Esophagus mucosa (tissue), 1 donor: Measurements from ENCODE around the gene CA12. TPM values are rescaled to one million over a fixed set of nuclear protein-coding genes. Genes with fewer than 3 reads are reported as not detected.
"Not testable (repeated sequence)": the region's sequence is repeated elsewhere in the genome, so short reads cannot be mapped to it uniquely, and the experiment has no call there.

Source experiments
- ATAC-seq: fragments of 200-7000 bp; cut with Tn5 transposase; one replicate; pipeline ENCODE4 v1.9.1; 2020
- total RNA-seq: library from RNA; stranded (reverse); gene quantifications from one replicate; pipeline ENCODE4 v1.2.4, GENCODE V29; 2023
- donor health status: DM: yes; HTN: yes; CAD: no.

The CA12 gene
- total RNA-seq: 138 TPM

DNA sequence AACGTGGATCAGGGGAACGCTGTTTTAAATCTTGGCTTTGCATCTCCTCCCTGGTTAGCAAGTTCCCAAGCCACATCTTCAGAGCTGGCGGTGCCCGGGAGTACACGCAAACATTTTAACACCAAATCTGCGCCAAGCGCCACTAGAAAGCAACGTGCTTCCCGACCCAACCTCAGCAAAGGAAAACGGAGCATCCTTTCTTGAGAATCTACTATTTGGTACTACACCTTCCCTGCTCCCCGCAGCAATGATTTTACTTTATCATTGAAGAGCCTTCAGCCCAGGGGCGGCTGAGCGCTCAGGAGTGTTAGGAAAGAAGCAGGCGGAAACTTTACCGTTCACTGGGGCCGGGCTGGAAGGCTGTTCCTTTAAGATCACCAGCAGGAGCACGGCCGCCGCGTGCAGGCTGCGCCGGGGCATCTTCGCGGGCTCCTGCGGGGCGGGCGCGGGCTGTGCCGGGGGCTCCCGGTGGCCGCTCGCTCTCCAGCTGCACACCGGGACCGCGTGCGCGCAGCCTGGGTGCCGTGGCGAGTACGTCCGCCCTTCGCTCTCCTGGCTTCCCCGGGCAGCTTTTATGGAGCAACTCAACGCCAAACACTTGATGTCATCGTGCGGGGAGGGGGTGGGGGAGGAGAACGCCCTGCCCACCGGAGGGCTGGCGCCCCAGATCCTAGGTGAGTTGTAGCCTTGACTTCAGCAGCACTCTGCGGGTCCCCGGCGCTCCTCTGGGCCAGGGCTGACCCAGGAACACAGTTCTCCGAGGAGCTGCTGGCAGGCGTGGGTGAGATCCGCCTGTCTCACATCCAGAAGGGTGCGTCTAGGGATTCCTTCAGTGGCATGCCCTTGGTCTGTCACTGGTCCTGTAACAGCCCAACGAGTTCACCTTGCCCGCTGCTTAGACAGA lies at the start of gene CA12:
Gene CA12, minus strand, starts transcription at position 546 of the 904 bp plus-strand sequence. Its CDS starts 126 bp downstream, at position 420.
- peak; percentile 71 for ATAC-seq

DNA sequence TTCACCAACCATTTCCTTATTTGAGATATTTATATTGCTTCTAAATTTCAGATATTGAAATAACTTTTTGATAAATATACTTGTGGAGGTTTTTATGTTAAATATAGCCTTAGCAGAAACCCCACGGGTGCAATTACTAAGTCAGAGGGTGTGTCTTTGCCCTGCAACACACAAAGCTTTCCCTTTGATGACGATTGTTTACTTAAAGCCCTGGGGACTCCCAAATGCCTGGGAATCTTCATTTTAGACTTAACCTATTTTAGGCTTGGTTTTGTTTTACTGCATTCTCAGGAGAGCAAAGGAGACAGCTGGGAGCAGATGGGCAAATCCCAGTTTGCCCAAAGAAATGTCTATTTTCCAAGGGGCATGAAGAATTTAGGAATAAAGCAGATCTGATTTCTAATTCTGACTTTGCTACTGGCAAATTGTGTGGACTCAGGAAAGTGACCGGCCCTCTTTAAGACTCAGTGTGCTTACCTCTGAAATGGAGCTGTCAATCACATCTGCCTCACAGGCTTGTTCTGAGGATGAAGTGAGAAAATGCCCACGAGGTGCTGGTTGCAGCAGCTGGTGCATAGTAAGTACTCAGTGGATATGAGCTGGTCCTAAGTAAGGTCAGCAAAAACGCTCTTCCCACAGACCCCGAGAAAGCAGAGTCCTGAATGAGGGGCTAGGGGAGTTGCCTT lies 49.3 kb upstream of the CA12 start:
- no peak for ATAC-seq

GRCh38 chr15:63426552-63426951 lies 44.9 kb upstream of the CA12 start:
- no peak for ATAC-seq

- no peak for ATAC-seq
Measured at GRCh38 chr15:63425426-63425985, 43.9 kb upstream of the CA12 start.

GRCh38 chr15:63422891-63423590 lies 41.4 kb upstream of the CA12 start:
- ATAC-seq: no peak

DNA sequence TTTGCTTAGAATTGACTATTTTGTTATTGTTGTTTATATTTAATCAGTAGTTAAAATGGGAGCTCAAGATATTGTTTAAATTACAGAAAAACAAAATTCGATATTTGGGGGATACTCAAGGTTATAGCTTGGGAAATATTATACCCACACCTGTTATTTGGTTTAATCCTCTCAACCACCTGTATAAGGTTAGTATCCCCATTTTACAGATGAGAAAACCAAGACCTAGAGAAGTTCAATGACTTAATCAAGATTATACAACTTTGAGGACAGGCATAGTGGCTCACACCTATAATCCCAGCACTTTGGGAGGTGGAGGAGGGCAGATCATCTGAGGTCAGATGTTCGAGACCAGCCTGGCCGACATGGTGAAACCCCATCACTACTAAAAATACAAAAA lies 39.8 kb upstream of the CA12 start:
- no peak for ATAC-seq

- no peak for ATAC-seq
Measured at GRCh38 chr15:63420333-63420747, 38.7 kb upstream of the CA12 start.

DNA sequence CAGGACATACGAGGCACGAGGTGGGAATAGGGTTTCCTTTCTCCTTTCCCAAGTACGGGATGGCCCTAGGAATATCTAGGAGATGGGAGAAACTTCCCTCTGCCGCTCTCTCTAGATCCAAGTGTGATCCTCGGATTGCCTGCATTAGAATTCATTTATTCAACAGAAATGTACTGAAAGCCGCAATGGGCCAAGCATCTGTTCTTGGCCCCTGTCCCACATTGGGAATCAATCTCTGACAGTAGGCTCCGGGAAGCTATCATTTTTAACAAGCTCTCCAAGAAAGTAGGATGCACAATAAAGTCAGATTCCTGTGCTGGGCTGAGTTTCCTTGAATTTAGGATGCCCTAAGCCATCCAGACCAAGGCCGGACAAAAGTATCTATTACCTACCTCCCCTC lies 37.2 kb upstream of the CA12 start:
- no peak for ATAC-seq

DNA sequence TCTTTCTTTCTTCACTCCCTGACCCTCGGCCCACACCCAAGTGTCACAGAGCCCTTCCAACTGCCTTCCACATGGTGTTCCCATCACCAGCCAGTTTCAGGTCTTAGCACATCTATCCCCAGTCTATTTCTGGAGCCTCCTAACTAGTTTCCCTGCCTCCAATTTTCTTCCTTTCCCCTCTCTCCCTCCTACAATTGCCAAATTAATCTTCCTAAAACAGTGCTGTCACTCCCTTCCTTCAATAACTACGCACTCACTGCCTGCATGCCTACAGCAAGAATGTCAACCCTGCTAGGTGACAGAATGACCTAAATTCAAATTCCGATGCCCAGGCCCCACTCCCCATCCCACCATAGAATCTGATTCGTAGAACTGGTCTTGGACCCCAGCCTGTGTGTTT lies 36.1 kb upstream of the CA12 start:
- no peak for ATAC-seq

DNA sequence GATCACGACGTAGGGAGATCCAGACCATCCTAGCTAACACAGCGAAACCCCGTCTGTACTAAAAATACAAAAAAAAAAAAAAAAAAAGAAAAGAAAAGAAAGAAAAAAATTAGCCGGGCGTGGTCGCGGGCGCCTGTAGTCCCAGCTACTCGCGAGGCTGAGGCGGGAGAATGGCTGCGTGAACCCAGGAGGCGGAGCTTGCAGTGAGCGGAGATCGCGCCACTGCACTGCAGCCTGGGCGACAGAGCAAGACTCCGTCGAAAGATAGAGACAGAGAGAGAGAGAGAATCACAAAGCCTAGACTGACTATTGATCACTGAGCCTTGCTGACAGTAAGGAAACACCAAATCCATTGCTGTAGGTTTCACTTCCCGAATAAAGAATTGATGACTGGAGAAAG lies 35.6 kb upstream of the CA12 start:
- not testable (repeated sequence) for ATAC-seq

GRCh38 chr15:63414474-63415120 lies 33.0 kb upstream of the CA12 start:
- ATAC-seq: peak; percentile 22

GRCh38 chr15:63412551-63412950 lies 30.9 kb upstream of the CA12 start:
- ATAC-seq: no peak

GRCh38 chr15:63411866-63412265 lies 30.2 kb upstream of the CA12 start:
- no peak for ATAC-seq

- no peak for ATAC-seq
Measured at GRCh38 chr15:63409179-63409578, 27.5 kb upstream of the CA12 start.

- ATAC-seq: no peak
Measured at GRCh38 chr15:63408524-63408923, 26.9 kb upstream of the CA12 start.

- no peak for ATAC-seq
Measured at GRCh38 chr15:63407612-63408011, 26.0 kb upstream of the CA12 start.

DNA sequence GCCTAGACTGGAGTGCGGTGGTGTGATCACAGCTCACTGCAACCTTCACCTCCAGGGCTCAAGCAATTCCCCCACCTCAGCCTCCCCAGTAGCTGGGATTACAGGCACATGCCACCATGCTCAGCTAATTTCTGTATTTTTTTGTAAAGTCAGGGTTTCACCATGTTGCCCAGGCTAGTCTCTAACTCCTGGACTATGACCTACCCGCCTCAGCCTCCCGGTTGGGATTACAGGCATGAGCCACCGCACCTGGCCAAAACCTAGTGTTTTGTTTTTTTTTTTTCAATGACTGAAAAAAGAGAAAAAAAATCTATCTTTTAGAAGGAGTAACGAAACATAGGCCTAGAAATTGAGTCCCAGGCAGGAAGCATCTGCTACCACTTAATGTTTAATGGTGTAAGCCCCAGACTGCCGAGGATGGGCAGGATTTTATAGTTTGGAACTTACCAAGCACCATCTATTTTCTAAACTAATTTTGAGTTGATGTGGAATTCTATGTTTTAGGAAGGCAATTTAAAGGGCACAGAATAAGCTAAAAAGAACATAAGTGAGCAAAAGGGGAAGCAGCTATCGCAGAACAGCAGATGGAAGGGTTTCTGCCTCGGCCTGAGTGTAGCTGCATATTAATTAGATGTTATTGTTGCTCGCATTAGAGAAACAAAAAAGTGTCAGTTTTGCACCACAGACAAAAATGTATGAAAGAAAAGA lies 24.2 kb upstream of the CA12 start:
- ATAC-seq: no peak

- ATAC-seq: no peak
Measured at GRCh38 chr15:63405159-63405558, 23.5 kb upstream of the CA12 start.

DNA sequence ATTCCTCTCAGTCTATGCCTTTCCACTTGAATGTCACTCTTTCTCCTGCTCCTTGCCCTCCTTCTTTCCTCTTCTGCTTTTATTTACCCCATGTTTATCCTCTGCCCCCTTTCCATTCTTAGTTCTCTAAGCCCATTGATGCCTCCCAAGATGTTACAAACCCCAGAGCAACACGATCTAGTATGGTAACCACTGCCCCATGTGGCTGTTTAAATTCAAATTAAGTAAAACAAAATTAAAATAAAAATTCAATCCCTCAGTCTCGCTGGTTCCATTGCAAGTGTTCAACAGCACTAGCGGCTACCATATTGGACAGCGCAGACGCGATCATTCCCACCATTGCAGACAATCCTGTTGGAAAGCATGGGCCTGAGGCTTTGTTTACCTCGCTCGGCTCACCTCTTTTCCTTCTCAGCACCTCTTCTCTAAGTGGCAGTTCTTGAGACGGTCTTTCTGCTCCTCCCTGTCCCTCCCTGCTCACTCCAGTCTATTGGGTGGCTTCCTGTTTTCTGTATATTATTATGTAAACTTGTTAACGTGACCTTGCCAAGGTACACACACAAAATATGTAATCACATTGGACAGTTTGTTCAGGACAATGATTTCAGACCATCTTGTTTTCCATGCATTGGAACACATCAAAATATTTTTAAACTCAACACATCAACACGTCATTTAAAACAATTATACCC lies 21.8 kb upstream of the CA12 start:
- no peak for ATAC-seq

- ATAC-seq: peak; percentile 56
Measured at GRCh38 chr15:63402498-63403253, 21.0 kb upstream of the CA12 start.
